Measurements from ENCODE around the gene ACTA2. TPM values are rescaled to one million over a fixed set of nuclear protein-coding genes. Genes with fewer than 3 reads are reported as not detected.

ACTA2 gene
- total and polyA plus RNA-seq, 4 donors = 3,163 to 9,611 (median 4,255) TPM

GRCh38 chr10:88991899-88992320 lies 39.3 kb upstream of the ACTA2 start:
- DNase-seq = no peak
- Histone ChIP-seq H3K27ac (ENCODE audit: low read depth in 1 of 2, low read length in 2 of 2) (peak overlapping the region; percentile 31 to 49), H3K36me3 (ENCODE audit: control insufficient read depth in 1 of 2, insufficient read depth in 2 of 2, low read length in 1 of 2) (no peaks in the 10 kb centered on the region), H3K4me1 (ENCODE audit: control insufficient read depth in 1 of 2, insufficient read depth in 2 of 2, low read length in 2 of 2) (peaks cover 3 to 6% of the 10 kb centered on the region in 2 donors), H3K9me3 (ENCODE audit: control insufficient read depth, low read length) (no peaks in the 10 kb centered on the region), H3K27me3 (ENCODE audit: control insufficient read depth in 1 of 2, insufficient read depth in 2 of 2, low read length in 1 of 2) (no peaks in the 10 kb centered on the region), H3K4me3 (ENCODE audit: low read length in 2 of 2) (peak overlapping the region; percentile 56 to 91)
- ATAC-seq (ENCODE audit: low FRiP score) = peak; percentile 2
- intact Hi-C loops (cut with DNase I) = loop anchor here (2.0 to 5.0 kb wide), 4 partner anchors 49 to 155 kb away; no protein-coding TSS in a partner anchor
- 11 to 13% methylated on average over 6 of the region's 6 CpGs for WGBS, 2 donors

DNA sequence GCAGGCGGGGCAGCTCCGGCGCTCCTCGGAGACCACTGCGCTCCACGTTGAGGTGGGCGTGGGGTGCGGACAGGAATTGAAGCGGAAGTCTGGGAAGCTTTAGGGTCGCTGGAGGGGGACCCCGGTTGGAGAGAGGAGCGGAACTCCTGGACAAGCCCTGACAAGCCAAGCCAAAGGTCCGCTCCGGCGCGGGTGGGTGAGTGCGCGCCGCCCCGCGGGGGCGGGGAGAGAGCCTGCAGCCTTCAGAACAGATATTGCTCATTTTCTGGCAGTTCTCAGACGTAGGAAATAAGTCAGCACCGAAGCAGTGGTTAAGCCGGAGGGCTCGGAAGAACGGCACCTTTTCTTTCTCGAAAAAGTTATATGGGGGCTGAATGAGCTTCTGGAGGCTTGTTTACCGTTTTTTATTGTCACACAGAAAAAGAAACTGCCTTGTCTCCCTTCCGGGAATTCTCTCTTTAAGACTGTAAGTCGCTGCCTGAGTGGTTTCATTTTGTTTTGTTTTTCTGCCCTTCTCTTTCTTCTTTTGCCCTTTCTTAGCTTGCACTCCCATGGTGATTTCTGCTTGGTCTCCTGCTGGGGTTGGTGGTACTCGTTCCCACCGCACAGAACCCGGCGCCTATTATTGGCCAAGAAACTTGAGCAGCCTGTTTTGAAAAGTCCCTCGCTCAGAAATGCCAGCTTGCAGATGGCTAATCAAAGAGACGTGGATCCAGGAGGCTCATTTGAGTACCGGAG lies 38.8 kb upstream of the ACTA2 start:
- no peaks in the 10 kb centered on the region for H3K9me3 ChIP-seq (ENCODE audit: control insufficient read depth, low read length)
- peak overlapping the region; percentile 56 to 91 for H3K4me3 ChIP-seq (ENCODE audit: low read length in 2 of 2)
- H3K4me1 ChIP-seq (ENCODE audit: control insufficient read depth in 1 of 2, insufficient read depth in 2 of 2, low read length in 2 of 2) = peaks cover 3 to 6% of the 10 kb centered on the region in 2 donors
- intact Hi-C loops (cut with DNase I) = loop anchor here (2.0 to 5.0 kb wide), 4 partner anchors 49 to 154 kb away; no protein-coding TSS in a partner anchor
- 0% methylated on average over 37 to 38 of the region's 38 CpGs for WGBS, 2 donors
- peak; percentile 88 for ATAC-seq (ENCODE audit: low FRiP score)
- DNase-seq = peak; percentile 84 to 91
- no peaks in the 10 kb centered on the region for H3K36me3 ChIP-seq (ENCODE audit: control insufficient read depth in 1 of 2, insufficient read depth in 2 of 2, low read length in 1 of 2)
- peak overlapping the region; percentile 31 to 49 for H3K27ac ChIP-seq (ENCODE audit: low read depth in 1 of 2, low read length in 2 of 2)
- H3K27me3 ChIP-seq (ENCODE audit: control insufficient read depth in 1 of 2, insufficient read depth in 2 of 2, low read length in 1 of 2) = no peaks in the 10 kb centered on the region

DNA sequence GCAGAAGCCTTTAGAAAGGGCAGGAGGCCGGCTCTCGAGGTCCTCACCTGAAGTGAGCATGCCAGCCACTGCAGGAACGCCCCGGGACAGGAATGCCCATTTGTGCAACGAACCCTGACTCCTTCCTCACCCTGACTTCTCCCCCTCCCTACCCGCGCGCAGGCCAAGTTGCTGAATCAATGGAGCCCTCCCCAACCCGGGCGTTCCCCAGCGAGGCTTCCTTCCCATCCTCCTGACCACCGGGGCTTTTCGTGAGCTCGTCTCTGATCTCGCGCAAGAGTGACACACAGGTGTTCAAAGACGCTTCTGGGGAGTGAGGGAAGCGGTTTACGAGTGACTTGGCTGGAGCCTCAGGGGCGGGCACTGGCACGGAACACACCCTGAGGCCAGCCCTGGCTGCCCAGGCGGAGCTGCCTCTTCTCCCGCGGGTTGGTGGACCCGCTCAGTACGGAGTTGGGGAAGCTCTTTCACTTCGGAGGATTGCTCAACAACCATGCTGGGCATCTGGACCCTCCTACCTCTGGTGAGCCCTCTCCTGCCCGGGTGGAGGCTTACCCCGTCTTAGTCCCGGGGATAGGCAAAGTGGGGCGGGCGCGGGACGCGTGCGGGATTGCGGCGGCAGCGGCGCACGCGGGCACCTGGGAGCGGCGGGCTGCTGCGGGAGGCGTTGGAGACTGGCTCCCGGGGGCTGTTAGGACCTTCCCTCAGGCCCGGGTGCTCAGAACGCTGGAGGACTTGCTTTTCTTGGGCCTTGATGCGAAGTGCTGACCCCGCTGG lies 38.0 kb upstream of the ACTA2 start, which contains the start of gene FAS:
Gene FAS, plus strand, starts transcription at position 415 of the 777 bp plus-strand sequence. Its CDS starts 79 bp downstream, at position 494.
- H3K9me3 ChIP-seq (ENCODE audit: control insufficient read depth, low read length) = no peaks in the 10 kb centered on the region
- peaks cover 3 to 6% of the 10 kb centered on the region in 2 donors for H3K4me1 ChIP-seq (ENCODE audit: control insufficient read depth in 1 of 2, insufficient read depth in 2 of 2, low read length in 2 of 2)
- 0% methylated on average over 51 of the region's 51 CpGs for WGBS, 2 donors
- H3K36me3 ChIP-seq (ENCODE audit: control insufficient read depth in 1 of 2, insufficient read depth in 2 of 2, low read length in 1 of 2) = no peaks in the 10 kb centered on the region
- ATAC-seq (ENCODE audit: low FRiP score) = peak; percentile 86
- intact Hi-C loops (cut with DNase I) = loop anchor here (2.0 to 5.0 kb wide), 4 partner anchors 48 to 153 kb away; no protein-coding TSS in a partner anchor
- peak; percentile 86 to 90 for DNase-seq
- H3K4me3 ChIP-seq (ENCODE audit: low read length in 2 of 2) = peak within 1 kb of the TSS; percentile 56 to 91
- H3K27ac ChIP-seq (ENCODE audit: low read depth in 1 of 2, low read length in 2 of 2) = peak within 1 kb of the TSS; percentile 0 to 64
- H3K27me3 ChIP-seq (ENCODE audit: control insufficient read depth in 1 of 2, insufficient read depth in 2 of 2, low read length in 1 of 2) = no peaks in the 10 kb centered on the region

GRCh38 chr10:88989824-88990383 lies 37.3 kb upstream of the ACTA2 start:
- no peaks in the 10 kb centered on the region for H3K9me3 ChIP-seq (ENCODE audit: control insufficient read depth, low read length)
- ATAC-seq (ENCODE audit: low FRiP score) = peak; percentile 58
- intact Hi-C loops (cut with DNase I) = loop anchor here (2.0 to 5.0 kb wide), 5 partner anchors 47 to 153 kb away; partner anchors contain the start of gene STAMBPL1 (in 1 of the 2)
- H3K4me1 ChIP-seq (ENCODE audit: control insufficient read depth in 1 of 2, insufficient read depth in 2 of 2, low read length in 2 of 2) = peaks cover 3 to 6% of the 10 kb centered on the region in 2 donors
- 4 to 5% methylated on average over 8 of the region's 8 CpGs for WGBS, 2 donors
- no peaks in the 10 kb centered on the region for H3K36me3 ChIP-seq (ENCODE audit: control insufficient read depth in 1 of 2, insufficient read depth in 2 of 2, low read length in 1 of 2)
- H3K27me3 ChIP-seq (ENCODE audit: control insufficient read depth in 1 of 2, insufficient read depth in 2 of 2, low read length in 1 of 2) = no peaks in the 10 kb centered on the region
- H3K27ac ChIP-seq (ENCODE audit: low read depth in 1 of 2, low read length in 2 of 2) = peak overlapping the region; percentile 0 to 64
- peak overlapping the region; percentile 56 to 91 for H3K4me3 ChIP-seq (ENCODE audit: low read length in 2 of 2)
- no peak for DNase-seq

DNA sequence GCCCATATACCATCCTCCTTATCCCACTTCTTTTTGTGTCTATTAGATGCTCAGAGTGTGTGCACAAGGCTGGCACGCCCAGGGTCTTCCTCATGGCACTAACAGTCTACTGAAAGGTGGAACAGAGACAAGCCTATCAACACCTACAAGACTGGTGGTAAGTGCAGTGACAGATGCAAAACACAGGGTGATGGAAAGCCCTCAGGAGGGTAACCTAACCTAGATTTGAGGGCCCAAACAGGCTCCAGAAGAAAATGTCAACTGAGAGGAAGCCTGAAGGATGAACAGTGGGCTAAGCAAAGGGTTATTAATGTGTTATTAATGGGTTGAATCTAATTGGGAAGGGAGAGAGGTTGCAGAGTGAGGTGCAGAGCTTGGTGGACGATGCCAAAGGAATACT lies 36.9 kb upstream of the ACTA2 start:
- 46 to 50% methylated on average over 2 of the region's 2 CpGs for WGBS, 2 donors
- Histone ChIP-seq H3K27me3 (ENCODE audit: control insufficient read depth in 1 of 2, insufficient read depth in 2 of 2, low read length in 1 of 2) (no peaks in the 10 kb centered on the region), H3K36me3 (ENCODE audit: control insufficient read depth in 1 of 2, insufficient read depth in 2 of 2, low read length in 1 of 2) (no peaks in the 10 kb centered on the region), H3K4me3 (ENCODE audit: low read length in 2 of 2) (peak overlapping the region in 1 of 2 donors; percentile 56), H3K27ac (ENCODE audit: low read depth in 1 of 2, low read length in 2 of 2) (peak overlapping the region in 1 of 2 donors; percentile 64), H3K4me1 (ENCODE audit: control insufficient read depth in 1 of 2, insufficient read depth in 2 of 2, low read length in 2 of 2) (peaks cover 6 to 8% of the 10 kb centered on the region in 2 donors), H3K9me3 (ENCODE audit: control insufficient read depth, low read length) (no peaks in the 10 kb centered on the region)
- ATAC-seq (ENCODE audit: low FRiP score) = no peak
- intact Hi-C loops (cut with DNase I) = loop anchor here in 1 of 2 donors (5.0 kb wide), 1 partner anchor 107 kb away; the partner anchor contains the start of gene STAMBPL1
- DNase-seq = no peak

- Histone ChIP-seq H3K27me3 (ENCODE audit: control insufficient read depth in 1 of 2, insufficient read depth in 2 of 2, low read length in 1 of 2) (no peaks in the 10 kb centered on the region), H3K4me3 (ENCODE audit: low read length in 2 of 2) (no peak overlapping the region), H3K9me3 (ENCODE audit: control insufficient read depth, low read length) (no peaks in the 10 kb centered on the region), H3K27ac (ENCODE audit: low read depth in 1 of 2, low read length in 2 of 2) (no peak overlapping the region), H3K36me3 (ENCODE audit: control insufficient read depth in 1 of 2, insufficient read depth in 2 of 2, low read length in 1 of 2) (no peaks in the 10 kb centered on the region), H3K4me1 (ENCODE audit: control insufficient read depth in 1 of 2, insufficient read depth in 2 of 2, low read length in 2 of 2) (peaks cover 5 to 7% of the 10 kb centered on the region in 2 donors)
- ATAC-seq (ENCODE audit: low FRiP score) (no peak), DNase-seq (no peak)
- WGBS, 2 donors = 6 to 15% methylated on average over 2 of the region's 2 CpGs
- intact Hi-C loops (cut with DNase I) = loop anchor here in 1 of 2 donors (5.0 kb wide), 1 partner anchor 106 kb away; the partner anchor contains the start of gene STAMBPL1
Observed at GRCh38 chr10:88987840-88988239, 35.3 kb upstream of the ACTA2 start.

- H3K27me3 ChIP-seq (ENCODE audit: control insufficient read depth in 1 of 2, insufficient read depth in 2 of 2, low read length in 1 of 2) = no peaks in the 10 kb centered on the region
- no peak overlapping the region for H3K4me3 ChIP-seq (ENCODE audit: low read length in 2 of 2)
- ATAC-seq (ENCODE audit: low FRiP score) (no peak), DNase-seq (no peak)
- H3K27ac ChIP-seq (ENCODE audit: low read depth in 1 of 2, low read length in 2 of 2) = peak overlapping the region in 1 of 2 donors; percentile 51
- H3K4me1 ChIP-seq (ENCODE audit: control insufficient read depth in 1 of 2, insufficient read depth in 2 of 2, low read length in 2 of 2) = peaks cover 5 to 7% of the 10 kb centered on the region in 2 donors
- H3K36me3 ChIP-seq (ENCODE audit: control insufficient read depth in 1 of 2, insufficient read depth in 2 of 2, low read length in 1 of 2) = no peaks in the 10 kb centered on the region
- H3K9me3 ChIP-seq (ENCODE audit: control insufficient read depth, low read length) = no peaks in the 10 kb centered on the region
- intact Hi-C loops (cut with DNase I) = loop anchor here in 1 of 2 donors (5.0 kb wide), 1 partner anchor 105 kb away; the partner anchor contains the start of gene STAMBPL1
Observed at GRCh38 chr10:88987243-88987725, 34.7 kb upstream of the ACTA2 start.

Data from aorta (tissue), 5 donors.